ENCODE results near the gene LAMA2.

Gene LAMA2

DNA sequence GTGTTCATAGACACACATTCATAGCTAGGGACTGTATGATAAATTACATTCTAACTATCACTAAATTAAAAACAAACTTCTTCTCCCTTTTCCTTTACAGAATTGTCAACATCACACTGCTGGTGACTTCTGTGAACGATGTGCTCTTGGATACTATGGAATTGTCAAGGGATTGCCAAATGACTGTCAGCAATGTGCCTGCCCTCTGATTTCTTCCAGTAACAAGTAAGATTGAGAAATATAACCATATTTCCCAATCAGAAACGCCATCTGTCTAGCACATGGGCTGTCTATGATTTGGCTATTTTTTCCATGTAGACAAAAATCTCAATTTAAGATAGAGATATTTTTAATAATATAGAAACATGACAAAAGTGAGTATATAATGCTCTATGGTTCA lies 459.3 kb downstream of the LAMA2 start:
- DNase-seq: no peak

DNA sequence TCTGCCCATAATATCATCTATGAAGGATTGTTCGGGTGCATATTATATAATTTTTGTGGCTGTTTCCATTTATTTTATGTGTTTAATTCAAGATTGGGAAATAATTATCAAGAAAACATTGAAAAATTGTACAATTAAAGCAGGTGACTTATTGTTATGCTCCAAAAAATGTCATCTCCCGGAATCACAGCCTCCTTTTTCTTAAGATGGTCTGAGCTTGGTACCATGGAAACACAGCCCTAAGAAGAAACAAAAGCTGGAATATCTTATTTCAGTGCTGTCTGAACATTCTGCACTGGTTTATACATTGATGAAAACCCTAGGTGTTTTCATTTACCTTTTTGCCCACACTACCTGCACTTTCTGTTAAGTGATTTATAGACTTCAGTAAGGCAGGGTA lies 459.9 kb downstream of the LAMA2 start:
- no peak for DNase-seq

DNA sequence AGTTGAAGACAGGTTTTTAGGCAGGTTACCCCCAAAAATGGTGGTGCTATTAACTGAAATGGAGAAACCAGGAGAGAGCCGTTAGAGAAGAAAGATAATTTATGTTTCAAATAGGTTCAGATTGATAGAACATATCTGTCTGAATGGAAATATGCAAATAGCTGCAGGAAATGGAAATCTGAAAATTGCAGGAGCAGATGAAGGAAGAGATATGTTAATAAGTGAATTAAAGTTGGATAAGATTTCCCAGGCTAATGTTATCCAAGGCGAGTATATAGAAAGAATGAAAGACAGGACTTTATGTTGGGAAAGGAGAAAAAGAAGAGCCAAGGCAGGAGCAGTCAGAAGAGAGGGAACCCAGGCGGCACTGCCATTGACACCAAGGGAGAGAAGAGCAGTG lies 461.4 kb downstream of the LAMA2 start:
- no peak for DNase-seq

DNA sequence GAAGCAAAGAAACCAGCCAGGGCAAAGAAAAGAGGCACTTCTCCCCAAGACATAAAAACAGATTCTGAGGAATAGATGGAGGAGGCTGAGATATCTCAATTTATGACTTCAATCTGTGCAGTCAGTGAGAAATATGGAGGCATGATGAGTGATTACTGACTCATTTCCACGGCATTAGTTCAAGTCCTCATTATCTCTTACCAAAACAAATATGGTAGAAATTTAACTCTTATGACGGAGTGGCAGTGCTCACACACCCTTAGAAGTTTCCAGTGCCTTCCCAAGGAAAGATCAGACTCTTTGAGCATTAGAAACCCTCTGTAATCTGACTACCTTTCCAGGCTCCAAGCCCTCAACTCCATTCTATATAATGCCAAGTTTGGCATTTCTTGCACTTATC lies 463.0 kb downstream of the LAMA2 start:
- DNase-seq: no peak

DNA sequence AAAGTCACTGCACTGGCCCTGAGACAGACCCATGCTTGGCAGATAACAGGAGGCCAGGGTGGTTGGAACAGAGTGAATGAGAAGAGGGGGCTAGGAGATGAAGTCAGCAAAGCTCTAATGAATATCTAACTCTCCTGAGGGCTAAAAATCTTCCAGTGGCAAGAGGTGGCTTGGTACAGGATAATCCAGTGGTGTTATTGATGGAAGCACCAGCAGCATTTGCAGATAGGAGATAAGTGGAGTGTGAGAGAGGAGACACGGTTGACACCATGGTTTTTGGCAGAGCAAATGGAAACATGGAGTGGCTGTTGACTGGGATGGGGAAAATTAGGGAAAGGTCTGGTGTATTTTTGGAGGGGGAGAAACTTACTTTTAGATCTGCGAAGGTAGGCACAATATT lies 464.0 kb downstream of the LAMA2 start:
- no peak for DNase-seq

DNA sequence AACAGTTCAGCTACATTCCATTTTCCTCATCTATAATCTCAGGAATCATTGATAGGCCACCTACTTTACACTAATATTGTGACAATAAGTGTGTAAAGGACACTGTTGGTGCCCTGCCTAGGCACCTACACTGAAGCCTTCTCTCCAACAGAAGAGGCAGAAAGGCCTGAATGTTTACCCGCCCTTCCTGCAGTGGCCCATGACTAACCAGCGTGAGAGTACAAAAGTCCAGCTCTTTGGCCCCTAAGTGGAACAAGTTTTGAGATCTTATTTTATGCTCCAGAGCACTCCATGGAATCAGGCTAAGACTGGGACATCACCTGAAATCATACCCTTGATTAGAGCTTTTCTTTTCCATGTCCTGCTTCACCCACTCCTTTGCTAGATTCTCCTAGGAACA lies 467.3 kb downstream of the LAMA2 start:
- DNase-seq: no peak

DNA sequence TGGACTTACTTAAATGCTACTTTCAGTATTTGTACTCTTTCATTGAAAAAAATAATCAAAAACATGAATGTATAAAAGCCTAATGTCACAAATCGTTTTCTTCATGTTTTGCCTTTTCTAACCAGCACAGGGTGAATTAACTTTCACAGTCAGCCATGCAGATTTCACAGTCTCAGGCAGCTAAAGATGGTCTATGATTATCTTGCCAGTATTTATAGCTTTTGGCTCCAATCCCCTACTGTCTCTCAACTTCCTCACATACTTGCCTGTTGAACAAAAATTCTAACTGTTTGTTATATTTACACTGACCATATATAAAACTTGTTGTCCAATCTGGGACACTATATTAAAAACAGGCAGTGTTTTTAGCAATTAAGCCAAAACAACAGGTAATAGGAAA lies 468.9 kb downstream of the LAMA2 start:
- no peak for DNase-seq

DNA sequence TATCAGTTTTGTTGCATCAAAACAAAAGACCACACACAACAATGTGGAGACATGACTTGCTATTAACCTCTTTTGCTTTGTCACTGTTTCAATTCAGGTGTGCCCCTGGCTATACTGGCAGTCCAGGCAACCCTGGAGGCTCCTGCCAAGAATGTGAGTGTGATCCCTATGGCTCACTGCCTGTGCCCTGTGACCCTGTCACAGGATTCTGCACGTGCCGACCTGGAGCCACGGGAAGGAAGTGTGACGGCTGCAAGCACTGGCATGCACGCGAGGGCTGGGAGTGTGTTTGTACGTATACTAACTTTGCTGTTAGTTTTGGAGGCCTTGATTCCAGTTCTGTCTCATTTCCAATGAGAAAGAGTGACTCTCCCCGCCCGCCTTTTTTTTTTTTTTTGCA lies 470.1 kb downstream of the LAMA2 start:
- no peak for DNase-seq

DNA sequence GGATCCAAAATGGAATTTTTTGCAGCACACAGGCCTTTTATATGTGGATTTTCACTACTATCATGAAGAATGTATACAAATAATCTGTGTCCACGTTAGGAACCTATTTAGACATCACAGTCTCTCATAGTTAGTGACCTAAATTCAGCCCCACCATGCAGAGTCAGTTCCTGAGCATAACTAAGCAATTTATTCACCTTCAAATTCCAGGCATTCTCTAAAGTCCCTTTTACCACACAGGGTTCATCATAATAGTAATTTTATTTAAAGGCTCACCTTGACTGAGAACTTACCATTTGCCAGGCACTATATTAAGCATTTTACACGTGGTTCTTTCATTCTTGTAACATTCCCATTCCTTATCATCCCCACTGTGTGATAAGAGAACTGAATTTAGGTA lies 473.2 kb downstream of the LAMA2 start:
- DNase-seq: no peak

DNA sequence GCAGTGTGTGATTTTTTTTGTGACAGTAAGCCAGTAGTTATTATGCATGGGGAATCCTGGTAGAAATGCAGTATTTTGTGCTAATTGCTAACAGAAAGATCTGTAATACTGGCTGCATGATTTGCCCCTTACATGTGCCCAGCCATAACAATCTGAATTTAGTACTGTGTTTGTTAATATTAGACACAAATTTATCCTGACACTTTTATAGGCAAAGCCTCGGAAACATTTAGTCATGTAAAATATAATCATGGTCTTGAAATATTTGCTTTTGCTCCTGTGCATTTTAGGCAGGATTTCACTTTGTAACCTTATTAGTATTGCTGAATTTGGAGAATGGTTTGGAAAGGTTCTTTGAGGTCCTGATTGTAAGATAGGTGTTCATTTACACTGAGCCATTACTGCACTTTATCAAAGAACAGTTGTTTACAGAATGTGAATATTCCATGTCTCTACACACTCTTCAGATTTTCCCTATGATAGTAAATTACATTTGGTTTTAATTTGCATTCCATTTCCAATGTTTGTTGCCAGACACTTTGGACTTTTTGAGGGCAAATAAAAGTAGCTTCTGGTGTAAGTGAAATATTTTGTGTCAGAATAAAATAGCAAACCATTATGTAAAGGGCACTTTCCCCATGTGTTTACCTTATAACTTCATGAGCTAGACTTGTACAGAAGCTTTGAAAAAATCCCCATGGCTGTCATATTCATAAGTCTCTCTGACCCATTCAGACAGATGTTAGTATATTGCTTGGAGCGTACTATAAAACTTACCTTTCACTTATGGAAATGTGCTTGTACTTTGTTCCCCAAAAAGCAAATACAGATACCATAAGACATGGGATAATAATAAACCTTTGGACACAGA lies 477.1 kb downstream of the LAMA2 start:
- no peak for DNase-seq

DNA sequence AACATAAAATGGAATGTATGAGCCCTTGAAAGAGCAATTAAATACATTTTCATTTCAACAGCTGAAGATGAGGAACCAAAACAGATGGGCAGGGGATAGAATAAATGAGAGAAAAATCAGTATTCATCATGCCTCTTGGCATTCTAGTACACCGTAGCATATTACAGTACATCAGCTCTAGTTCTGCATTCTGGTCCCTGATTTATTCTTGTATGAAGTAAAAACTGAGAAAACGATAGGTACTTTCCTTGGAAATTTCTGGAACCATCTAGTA lies 477.7 kb downstream of the LAMA2 start:
- DNase-seq: no peak

DNA sequence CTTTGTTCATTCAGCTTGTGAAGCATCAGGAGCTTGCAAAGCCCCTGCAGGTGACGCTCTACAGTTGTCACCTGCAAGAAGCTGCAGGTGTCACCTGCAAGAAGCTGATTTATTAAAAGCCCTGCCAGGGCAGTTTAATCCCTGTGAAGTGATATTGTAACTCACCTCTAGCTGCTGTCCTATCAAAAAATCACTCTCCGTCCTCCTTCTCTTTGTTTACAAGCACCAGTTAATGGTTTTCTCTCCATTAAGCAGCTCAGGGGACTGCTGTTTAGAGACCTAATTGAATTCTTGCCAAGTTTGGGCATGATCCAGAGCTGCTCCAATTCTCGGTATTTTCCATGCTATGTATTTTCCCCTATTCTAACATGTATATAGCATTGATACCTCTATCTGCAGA lies 481.1 kb downstream of the LAMA2 start:
- DNase-seq: no peak

DNA sequence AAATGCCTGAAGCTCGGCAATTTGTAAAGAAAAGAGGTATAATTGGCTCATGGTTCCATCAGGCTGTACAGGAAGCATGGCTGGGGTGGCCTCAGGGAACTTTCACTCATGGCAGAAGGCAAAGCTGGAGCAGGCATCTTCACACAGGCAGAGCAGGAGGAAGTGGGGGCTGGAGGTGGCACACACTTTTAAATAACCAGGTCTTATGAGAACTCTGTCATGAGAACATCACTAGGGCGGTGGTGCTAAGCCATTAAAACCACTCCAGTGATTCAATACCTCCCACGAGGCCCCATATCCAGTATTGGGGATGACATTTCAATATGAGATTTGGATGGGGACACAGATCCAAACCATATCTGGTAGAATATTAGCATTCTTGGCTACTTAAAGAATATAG lies 481.8 kb downstream of the LAMA2 start:
- DNase-seq: no peak

DNA sequence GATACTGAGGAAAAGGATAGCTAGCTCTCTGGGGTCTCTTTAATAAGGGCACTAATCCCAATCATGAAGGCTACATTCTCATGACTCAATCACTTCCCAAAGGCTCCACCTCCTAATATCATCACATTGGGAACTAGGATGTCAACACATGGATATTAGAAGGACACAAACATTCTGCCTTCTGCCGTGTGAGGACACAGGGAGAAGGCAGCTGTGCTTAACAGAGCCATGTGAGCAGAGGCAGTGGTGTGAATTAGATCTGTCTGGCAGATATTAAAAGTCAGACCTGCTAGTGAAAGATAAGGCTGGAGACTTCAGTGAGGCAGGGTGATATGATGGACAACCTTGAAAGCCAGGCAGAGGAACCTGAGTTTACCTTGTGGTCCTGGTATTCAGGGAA lies 485.1 kb downstream of the LAMA2 start:
- no peak for DNase-seq

DNA sequence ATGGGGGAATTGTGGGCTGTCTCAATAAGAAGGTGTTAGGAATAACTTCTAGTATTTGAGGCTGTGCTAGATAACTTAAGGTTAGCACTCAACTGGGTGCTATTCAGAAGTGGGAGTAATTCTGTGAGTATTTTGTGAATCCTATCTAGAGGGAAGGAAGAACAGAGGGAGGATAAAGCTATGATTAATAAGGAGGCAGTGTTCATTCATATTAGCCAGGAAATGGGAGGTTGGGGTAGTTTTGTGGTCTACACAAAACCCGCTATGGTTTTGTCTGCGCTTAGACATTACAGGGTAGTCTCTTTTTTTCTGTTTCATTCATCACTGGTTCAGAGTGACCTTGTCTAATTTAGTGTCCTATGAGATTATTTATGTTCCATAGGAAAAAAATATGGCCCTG lies 486.0 kb downstream of the LAMA2 start:
- no peak for DNase-seq

DNA sequence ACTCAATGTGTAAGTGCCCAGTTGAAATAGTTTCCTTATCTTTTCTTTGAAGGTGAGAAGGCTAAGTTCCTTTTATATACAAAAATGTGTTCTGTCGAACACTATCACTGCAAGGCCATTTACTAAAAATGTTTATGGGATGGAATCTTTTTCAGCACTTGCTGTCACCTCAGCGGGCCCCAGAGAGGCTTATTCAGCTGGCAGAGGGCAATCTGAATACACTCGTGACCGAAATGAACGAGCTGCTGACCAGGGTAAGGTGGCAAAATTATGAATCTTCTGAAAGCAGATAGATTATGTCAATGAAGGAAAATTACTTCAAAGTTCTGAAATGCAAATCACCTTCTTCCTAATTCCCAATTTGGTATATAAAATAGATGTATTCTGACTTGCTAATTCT lies 486.8 kb downstream of the LAMA2 start:
- no peak for DNase-seq

DNA sequence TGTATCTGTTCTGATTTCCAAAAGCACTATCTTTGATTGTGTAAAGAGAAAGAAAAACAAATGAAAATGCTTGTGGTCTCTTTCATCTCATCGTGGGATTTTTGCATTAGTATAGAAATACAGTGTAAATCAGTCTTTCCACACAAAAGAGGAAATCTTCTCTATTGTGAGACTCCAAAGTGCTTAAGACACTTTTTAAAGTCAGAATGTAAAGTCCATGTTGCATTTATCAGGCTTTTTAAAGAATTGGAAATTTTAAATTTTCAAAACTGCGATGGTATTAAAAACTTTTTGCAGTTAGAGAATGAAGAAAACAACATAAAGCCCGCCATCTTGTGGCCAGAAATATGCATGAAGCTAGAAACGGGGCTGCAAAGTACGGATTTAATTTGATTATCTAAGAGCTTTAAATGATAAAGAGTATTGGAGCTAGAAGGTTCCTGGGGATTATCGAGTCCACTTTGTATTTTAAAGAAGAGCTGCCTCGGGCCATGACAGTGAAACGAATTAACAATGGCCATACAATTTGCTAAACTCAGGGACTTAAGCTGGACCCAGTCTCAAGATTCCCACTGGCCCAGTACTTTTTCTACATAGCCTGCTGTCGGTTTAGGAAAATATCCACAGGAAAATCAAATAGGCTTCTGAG lies 487.5 kb downstream of the LAMA2 start:
- DNase-seq: peak; percentile 36 to 42

DNA sequence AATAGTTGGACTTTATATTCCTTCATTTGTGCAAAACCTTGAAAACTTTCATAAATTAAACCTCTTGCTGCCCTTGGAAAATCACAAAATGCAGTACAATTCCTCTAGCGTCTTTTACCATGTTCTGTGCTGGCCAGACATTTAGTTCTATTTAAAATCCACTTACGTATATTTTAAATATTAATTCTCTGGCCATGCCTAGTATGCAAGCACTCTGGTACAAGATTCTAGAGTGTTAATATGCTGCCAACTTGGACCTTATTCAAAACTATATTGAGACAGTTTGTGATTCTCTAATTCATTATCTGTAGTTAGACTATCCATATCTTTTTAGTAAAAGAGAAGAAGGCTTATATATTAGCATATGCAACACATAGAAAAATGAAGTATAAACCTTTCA lies 498.9 kb downstream of the LAMA2 start:
- no peak for DNase-seq

DNA sequence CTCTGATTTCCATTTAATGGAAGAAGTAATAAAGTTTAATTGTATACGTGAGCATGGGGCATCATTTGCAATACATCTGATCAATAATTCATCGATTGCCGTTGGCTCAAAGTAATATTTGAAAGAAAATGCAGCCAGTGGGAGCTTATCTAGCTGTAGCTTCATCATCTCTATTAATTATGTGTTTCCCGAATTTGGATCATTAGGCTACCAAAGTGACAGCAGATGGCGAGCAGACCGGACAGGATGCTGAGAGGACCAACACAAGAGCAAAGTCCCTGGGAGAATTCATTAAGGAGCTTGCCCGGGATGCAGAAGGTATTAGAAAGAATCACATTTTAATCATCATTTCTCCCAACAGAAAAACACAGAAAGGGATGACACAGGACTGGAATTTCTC lies 500.0 kb downstream of the LAMA2 start:
- DNase-seq: no peak

DNA sequence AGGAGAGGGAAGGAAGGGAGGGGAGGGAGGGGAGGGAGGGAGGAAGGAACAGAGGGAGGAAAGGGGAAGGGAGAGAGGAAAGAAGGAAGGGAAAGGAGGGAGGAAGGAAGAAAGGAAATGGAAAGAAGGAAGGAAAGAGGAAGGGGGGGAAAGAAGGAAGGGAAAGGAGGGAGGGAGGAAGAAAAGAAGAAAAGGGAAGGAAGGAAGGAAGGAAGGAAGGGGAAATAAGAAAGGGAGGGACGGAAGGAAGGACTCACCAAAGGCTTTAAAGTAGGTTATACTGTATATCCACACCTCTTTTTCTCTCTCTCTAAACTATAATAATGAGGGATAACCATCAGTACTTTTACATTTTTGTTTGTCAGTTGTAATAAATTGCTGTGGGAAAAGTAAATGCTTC lies 502.2 kb downstream of the LAMA2 start:
- no peak for DNase-seq

DNA sequence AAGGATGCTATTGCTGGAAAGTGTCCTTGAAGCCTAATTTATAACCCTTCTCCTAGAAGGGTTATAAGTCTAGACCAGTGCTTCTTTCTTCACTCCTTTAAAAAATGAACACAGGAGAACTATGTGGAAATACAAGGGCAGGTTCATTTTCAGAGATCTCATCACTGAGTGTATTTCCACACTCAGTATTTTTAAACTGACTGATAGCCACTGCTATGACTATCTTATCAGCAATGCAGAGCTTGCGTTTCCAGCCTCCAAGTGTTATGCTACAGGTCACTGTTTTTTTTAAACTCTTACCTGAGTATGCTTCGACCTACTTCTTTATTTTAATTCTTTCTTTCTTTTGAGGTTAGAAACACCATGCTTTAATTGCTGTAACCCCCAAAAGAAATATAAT lies 508.0 kb downstream of the LAMA2 start:
- DNase-seq: no peak

DNA sequence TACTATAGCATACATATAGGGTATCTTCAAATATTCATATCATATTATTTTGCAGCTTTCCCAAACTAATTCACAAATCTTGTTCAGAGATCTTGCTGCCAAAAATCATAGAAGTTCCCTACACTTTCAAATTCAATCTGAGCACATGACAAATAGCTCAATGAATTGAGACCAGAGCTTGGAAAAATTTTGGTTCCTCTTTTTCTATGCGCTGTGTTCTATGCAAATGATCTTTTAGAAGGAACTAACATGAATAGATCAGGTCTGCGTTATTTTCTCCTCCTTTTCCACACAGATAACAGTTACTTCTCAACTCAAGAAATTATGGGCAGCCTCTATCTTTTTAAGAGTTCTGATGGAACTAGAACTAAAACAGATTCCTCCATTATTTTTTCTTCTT lies 510.7 kb downstream of the LAMA2 start:
- peak; percentile 6 to 22 for DNase-seq

DNA sequence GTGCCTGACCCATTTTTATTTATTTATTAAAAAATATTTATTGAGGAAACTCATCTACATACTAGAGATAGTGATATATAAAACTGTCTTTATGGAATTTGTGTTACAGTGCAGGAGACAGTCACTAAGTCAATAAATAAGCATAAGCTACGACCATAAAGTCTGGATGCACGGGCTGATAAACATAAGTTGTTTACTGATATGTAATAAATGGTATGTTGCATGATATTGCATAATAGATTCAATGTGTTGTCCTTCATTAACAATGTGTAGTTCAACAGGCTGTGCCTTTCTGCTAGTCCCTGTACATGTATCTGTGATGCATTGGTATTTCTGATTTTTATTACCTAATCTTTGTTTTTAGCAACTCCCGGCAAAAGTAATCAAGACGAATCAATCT lies 515.8 kb downstream of the LAMA2 start:
- DNase-seq: no peak

DNA sequence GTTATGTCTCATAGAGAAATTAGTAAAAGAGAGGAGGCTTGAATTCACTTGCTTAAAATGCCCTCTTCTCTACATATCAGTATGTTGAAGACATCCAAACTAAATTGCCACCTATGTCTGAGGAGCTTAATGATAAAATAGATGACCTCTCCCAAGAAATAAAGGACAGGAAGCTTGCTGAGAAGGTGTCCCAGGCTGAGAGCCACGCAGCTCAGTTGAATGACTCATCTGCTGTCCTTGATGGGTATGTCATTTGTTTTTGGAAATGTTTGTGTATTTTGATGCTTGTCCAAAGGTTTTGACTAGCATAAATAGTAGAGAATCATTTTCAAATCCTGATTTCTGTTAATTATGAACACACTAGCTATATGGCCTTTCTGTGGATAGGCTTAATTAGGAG lies 519.3 kb downstream of the LAMA2 start:
- no peak for DNase-seq

DNA sequence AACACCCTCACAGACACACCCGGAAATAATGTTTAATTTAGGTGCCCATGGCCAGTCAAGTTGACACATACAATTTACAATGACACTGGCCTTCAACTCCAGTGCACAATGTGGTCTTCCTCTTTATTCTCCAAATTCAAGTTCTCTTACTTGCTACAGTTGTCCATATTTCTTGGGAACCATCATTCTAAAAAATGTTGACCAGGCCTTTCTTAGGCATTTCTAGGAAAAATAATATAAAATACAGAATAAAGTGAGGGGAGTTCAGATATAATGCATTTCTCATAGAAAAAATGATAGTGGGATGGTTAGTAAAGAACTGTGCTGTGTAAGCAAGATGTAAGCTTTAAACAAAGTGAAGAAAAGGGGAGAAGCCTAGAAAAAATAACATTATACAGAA lies 528.2 kb downstream of the LAMA2 start:
- DNase-seq: no peak
